ENCODE data around the gene IQGAP2. TPM values are rescaled to one million over a fixed set of nuclear protein-coding genes. Genes with fewer than 3 reads are reported as not detected.
"Not testable (repeated sequence)": the region's sequence is repeated elsewhere in the genome, so short reads cannot be mapped to it uniquely, and the experiment has no call there.

Gene IQGAP2, protein sequence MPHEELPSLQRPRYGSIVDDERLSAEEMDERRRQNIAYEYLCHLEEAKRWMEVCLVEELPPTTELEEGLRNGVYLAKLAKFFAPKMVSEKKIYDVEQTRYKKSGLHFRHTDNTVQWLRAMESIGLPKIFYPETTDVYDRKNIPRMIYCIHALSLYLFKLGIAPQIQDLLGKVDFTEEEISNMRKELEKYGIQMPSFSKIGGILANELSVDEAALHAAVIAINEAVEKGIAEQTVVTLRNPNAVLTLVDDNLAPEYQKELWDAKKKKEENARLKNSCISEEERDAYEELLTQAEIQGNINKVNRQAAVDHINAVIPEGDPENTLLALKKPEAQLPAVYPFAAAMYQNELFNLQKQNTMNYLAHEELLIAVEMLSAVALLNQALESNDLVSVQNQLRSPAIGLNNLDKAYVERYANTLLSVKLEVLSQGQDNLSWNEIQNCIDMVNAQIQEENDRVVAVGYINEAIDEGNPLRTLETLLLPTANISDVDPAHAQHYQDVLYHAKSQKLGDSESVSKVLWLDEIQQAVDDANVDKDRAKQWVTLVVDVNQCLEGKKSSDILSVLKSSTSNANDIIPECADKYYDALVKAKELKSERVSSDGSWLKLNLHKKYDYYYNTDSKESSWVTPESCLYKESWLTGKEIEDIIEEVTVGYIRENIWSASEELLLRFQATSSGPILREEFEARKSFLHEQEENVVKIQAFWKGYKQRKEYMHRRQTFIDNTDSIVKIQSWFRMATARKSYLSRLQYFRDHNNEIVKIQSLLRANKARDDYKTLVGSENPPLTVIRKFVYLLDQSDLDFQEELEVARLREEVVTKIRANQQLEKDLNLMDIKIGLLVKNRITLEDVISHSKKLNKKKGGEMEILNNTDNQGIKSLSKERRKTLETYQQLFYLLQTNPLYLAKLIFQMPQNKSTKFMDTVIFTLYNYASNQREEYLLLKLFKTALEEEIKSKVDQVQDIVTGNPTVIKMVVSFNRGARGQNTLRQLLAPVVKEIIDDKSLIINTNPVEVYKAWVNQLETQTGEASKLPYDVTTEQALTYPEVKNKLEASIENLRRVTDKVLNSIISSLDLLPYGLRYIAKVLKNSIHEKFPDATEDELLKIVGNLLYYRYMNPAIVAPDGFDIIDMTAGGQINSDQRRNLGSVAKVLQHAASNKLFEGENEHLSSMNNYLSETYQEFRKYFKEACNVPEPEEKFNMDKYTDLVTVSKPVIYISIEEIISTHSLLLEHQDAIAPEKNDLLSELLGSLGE (N-terminal part only)
- polyA plus RNA-seq (2014; cell fraction: cytosol; rRNA removed), result 0.05 TPM in 1 of 2 replicates, not detected in the other
- polyA plus RNA-seq (2014; cell fraction: nucleus; rRNA removed), result not detected in 2 replicates

DNA sequence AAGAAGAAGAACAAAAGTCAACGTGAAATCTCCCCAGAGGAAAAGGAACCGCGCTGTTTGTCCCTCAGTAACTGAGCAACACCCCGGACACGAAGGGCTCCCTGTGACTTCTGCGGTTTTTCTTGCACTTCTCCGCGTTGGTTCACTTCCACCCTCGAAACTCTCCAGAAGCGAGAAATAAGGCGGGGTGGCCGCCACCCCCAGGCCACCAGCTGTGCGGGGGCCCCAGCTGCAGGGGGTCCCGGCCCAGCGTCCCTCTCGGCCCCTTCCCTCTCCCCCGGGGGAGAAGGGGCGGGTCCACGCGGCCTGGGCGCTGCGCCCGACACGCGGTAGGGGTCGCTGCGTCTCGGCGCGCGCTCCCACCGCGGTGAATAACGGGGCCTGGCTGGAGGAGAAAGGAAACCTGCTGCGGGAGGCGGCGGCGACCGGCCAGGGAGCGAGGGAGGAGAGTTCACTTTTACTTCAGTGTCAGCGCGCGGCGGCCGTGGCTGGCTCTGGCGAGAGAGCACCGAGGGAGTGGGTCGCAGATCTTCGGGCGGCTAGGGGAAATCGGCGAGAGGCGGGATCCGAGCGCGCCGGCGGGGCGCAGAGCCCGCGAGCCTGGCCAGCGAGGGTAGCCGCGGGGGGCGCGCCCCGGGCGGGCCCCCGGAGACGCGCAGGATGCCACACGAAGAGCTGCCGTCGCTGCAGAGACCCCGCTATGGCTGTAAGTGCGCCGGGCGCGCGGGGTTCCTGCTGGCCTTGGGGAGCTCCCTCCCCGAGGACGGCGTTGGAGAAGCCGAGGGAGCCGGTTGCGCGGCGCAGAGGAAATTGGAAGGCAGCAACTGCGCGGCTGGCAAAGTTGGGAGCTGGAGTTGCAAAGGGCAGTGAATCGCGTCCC lies at the start of gene IQGAP2:
TSS of gene IQGAP2 (plus strand) at position 400 of the 880 bp plus-strand sequence. CDS start at position 661, 261 bp downstream.
- peak; percentile 29 for DNase-seq (ENCODE audit: low spot score)

DNA sequence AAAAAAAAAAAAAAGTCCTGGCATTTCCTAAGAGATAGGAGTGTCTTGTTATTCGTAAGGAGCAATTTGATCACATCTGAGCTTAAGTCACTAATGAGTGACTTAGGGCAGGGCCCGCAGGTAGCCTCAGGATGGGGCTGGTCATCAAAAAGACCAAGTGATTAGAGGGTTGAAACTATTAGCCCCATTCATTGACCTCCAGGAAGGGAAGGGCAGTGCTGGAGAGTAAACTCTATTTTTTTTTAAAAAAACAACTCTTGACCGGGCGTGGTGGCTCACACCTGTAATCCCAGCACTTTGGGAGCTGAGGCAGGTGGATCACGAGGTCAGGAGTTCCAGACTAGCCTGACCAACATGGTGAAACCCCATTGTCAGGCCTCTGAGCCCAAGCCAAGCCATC lies 46.2 kb upstream of the IQGAP2 start:
- no peak for DNase-seq (ENCODE audit: low spot score)

DNA sequence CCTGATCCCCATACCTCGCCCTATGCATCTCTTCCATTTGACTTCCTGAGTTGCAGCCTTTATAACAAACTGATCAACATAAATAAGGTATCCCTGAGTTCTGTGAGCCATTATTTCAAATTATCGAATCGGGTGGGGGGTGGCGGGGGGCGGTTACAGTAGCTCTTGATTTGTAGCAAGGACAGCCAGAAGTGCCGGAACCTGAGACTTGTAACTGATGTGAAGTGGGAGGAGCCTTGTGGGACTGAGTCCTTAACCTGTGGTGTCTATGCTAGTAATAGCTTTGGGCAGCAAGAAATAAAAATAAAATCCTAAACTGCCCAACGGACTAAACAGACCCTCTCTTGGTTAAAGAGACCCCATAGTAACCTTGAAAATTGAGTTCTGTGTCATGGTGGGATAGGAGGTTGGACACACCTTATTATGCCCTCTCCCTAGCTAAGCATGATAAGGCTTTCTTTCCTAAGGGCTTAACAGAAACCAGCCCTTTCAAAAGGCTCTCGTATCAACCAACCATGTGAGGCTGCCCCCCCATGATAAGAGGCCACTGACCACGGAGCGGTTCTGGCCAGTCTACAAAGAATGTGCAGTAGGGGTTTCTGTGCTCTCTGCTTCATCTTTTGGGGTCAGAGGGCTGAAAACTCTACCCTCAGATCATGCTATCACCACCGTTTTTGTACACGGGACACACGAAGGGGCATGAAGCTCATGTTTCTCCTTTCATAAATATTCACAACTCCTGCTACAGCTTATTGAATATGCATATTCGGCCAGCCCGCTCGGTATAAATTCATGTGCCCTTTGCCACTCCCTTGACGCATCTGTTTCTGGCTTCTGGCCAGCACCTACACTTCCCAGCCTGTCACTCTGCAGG lies 39.5 kb upstream of the IQGAP2 start:
- DNase-seq (ENCODE audit: low spot score), result no peak

DNA sequence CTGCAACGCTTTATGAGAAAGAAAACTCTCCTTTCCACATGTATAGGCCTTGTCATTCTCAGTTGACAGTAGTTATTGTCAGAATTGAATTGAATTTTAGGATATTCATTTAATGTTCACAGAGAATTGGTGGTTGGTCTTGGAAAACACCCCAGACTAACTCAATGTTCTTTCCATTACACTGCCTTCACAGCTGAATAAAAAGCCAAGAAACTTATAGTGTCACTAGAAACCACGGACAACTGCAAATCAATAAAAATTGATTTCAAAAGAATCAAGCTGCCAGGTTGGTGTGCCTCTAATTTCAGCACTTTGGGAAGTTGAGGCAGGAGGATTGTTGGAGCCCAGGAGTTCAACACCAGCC lies 38.9 kb upstream of the IQGAP2 start:
- DNase-seq (ENCODE audit: low spot score), result no peak

DNA sequence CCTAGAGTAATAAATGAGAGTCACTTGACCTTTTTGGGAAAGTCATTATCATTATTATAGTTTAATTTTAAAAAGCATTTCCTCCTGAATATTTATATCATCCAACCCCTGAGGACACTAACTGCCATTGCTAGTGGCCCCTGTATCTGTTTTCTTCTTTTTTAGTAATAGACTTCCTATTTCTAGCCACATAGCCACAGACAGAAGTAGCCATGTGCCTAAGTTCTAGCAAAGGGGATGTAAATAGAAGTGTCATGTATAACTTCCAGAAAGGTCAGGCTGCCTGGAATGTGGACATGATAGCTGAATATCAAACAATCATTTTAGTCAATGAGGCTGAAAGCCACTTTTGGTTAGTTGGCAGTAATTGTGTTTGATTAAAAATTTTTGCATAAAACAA lies 37.5 kb upstream of the IQGAP2 start:
- DNase-seq (ENCODE audit: low spot score), result no peak

DNA sequence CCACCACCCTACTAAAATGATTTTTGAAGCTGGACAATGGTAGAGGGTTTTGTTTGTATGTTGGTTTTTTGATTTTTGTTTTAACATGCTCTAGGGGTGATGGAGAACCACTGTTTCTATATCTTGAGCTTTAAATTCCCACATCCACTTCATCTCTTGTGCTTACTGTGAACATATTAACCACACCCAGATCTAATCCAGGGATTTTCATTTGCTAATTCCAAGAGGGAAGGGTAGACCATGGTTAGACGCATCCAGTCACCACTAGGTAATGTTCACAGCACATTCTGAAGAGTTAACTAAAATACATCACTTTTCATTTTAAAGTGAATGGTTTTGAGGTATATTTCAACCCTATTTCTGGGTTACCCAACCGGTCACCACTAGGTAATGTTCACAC lies 36.5 kb upstream of the IQGAP2 start:
- no peak for DNase-seq (ENCODE audit: low spot score)

DNA sequence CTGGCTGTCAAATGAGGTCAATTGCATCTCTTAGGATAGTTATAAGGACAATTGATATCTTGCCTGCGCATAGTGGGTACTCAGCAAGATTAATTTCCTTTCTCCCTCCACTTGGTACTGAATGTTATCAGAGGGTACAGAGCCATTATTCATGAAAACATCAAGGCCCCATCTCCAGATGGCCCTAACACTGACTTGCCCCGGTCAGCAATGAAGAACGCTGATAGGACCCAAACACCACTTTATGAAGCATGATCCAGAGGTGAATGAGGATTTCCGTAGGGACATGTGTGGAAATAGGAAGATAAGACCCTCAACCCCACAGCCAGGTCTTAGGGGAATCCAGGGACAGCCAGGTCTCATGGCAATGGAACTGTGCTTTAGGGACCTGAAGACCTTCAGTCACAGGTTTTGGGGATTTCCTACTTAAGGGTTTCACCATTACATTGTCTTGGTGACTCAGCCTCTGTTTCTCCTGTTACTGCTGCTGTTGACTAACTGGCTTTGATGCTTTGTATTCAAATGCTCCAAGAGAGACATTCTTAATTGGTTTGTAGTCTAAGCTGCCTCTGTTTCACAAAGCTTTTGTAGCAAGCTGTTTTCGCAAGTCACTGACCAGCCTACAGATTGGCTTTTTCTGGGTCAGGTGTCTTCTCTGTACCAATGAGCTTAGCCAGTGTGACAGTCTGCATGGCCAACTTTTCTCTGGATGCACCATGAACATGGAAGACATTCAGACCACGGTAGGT lies 35.3 kb upstream of the IQGAP2 start:
- no peak for DNase-seq (ENCODE audit: low spot score)

DNA sequence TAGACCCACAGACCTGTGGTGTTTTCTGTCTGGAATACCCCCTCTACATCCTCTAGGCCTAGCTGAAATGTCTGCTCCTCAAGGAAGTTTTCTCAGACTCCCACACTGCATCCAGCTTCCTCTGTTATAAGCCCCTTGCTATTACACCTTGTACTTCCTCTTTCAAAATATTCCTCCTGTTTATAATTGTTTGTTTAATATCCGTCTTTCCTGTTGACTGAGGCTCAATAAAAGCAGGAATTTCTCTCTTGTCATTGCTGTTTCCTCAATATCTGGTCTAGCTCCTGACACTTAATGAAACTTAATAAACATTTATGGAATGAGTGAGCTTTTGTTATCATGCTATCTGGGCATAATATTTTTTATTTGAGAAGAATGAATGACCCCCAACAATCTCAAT lies 34.1 kb upstream of the IQGAP2 start:
- DNase-seq (ENCODE audit: low spot score), result no peak

DNA sequence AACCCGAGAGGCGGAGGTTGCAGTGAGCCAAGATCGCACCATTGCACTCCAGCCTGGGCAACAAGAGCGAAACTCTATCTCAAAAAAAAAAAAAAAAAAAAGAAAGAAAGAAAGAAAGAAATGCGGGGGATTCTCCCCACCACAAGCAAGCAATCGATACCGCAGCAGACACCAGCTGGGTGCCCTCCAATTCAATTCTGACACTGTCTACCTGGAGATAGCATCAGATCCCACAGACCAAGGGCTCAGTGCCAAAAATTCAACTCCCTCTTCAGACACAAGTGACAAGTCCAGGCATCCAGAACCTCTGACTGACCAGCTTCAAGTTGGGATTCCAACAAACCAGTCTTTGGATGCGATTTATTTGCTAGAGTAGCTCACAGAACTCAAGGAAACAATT lies 33.4 kb upstream of the IQGAP2 start:
- DNase-seq (ENCODE audit: low spot score), result not testable (repeated sequence)

DNA sequence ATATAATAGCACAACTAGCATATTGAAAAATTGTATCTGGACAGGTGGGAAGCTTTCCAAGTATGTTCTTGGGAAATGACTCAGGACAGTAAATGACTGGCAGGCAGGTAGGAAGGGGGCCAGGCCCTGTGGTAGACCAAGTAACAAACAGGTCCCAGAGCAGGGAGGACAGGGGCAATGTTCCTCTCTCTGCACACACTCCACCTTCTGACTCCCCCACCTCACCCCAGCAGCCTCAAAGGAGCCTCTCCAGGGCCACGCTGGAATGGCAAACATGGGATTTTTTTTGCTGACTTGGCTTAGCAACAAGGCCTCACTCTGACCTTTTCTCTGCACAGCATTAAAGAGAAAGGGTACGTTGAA lies 31.1 kb upstream of the IQGAP2 start:
- no peak for DNase-seq (ENCODE audit: low spot score)

DNA sequence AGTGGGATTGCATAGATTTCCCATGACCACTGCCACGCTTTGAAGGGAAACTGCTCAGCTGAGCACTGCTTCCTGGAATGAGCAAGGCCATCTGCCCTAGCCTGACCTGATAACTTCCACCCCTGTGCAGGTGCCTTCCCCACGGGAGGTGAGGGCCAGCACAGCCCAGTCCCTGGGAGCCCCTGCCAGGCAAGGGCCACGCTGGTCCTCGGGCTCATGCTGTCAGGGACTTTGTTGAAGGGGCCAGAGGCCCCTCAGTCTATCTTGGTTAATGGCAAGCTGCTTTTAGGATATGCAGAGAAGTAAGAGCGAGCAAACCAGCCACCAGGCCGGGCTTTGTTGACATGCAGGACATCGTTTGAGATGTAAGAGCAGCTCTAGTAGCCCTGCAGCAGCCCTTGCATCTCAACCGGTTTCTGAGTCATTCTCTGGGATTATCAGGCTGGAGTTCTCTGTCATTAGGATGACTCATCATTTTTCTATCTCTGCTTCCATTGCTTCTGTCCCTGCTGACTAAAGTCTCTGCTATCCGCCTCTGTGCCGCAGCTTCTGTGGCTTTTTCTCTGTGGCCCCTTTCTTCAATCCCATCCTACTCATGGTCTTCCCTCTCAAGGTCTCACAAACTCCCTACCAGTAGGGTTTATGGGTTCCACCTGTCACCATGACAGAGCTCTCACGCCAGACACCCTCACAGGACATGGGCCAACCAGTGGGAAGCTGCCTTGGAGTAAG lies 30.6 kb upstream of the IQGAP2 start:
- no peak for DNase-seq (ENCODE audit: low spot score)

DNA sequence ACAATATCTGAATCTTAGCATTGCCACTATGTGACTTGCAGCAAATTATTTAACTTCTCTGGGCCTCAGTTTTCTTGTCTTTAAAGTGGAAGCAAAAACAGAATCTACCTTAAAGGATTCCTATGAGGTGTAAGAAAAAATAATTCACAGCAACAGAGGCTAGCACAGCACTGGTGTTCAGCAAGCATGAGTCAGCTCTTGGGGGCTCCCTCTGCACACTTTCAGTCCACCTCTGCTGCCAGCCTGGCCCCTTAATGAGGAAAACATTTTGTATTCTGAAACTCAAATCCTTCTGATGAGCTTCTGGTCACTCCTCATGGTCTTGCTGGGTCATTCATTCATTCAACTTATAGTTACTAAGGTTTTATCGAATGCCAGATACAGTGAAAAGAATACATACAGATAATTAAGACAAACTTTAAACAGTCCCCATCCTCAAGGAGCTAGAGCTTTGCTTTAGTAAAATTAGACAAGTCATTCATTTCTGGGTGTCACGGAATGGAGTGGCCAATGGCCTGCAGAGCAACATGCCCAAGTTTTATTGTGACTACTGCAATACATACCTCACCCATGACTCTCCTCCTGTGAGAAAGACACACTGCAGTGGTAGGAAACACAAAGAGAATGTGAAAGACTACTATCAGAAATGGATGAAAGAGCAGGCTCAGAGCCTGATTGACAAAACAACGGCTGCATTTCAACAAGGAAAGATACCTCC lies 26.8 kb upstream of the IQGAP2 start:
- DNase-seq (ENCODE audit: low spot score), result no peak

DNA sequence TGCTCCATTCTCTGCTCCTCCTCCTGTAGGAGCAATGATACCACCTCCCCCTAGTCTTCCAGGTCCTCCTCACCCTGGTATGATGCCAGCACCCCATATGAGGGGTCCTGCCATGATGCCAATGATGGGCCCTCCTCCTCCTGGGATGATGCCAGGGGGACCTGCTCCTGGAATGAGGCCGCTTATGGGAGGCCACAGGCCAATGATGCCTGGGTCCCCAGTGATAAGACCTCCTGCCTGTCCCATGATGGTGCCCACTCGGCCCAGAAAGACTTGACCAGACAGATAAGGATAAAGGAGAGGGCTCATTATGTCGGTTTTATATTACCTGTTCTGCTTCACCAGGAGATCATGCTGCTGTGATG lies 26.2 kb upstream of the IQGAP2 start:
- DNase-seq (ENCODE audit: low spot score), result no peak

DNA sequence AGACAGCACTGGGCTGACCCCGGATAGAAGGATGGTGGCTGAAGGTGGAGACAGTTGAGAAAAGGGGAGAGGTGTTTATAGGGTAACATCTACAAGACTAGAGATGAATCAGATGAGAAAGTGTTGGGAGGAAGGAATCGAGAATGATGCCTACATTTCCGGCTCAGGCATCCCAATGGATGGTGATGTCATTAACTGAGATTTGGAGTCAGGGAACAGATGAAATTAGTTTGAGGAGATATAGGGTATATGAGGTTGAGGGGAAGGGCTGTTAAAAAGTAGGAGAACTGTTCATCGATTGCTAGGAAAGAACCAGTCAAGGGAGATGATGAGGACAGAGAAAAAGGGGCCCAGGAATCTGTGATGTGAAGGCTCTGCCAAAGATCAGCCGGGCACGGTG lies 24.7 kb upstream of the IQGAP2 start:
- DNase-seq (ENCODE audit: low spot score), result no peak

DNA sequence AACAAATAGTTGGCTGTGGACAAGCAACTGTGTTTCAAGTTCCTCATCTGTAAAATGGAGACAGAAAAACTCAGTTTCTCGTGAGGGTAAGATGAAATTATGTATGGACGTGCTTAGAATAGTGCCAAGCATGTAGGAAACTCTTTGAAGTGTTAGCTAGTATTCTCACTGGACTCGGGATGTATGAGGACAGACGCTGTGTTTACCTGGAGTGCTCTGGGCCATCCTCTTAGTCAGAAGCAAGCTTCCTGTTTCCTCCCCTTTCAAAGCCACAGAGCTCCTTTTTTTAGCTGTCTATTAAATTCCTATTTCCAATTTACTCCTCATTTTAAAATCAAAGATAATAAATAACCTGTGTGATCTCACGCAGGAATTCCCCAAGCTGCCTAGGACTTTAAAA lies 23.8 kb upstream of the IQGAP2 start:
- no peak for DNase-seq (ENCODE audit: low spot score)

DNA sequence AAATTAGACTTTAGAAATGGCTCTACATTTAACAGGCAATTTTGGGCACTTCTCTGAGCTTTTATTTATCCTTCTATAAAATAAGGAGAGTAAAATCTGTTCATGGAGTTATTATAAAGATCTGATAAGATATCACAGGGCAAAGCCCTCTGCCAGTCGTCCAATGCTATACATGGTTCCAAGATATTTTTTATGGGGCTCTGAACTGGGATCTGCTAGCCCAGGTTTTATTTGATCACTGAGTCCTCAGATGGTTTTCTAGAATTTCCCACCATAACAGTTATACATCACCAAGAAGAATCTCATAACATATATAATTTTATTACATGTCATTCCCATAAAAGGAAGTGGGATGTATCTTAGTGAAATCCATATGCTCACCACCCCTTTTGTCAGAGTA lies 23.2 kb upstream of the IQGAP2 start:
- DNase-seq (ENCODE audit: low spot score), result no peak

DNA sequence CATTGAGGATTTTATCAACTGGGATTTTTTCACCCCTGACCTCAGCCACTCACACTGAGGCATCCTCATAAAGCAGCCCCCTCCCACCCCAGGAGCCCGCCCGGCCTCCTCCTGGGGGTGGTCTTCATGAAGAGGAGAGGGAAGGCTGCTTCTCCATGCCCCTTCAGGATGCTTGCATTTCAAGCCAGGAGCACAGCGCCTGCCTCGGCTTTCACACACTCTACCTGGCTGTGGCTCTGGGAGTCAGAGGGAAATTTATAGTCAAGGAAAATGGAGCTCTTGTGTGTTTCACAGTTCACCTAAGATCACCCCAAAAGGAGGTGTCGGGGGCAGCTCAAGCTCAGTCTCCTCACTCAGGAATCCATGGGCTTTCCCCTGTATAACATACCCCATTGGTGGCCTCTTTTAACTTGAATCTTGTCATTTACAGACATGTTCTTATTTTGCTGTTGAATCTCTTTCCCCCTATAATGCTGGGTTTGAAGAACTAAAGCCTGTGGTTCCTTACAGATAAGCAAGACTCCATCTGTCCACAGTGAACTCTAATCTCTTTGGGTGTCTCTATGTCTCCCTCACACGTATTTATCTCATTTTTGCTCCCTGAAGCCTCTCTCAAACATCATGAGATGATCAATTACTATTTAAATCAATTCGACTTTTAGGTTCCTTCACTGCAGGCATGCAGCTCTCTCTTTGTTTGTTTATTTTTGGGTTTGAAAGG lies 22.6 kb upstream of the IQGAP2 start:
- DNase-seq (ENCODE audit: low spot score), result no peak

Measured in SK-N-DZ (cell line).